ENCODE results near the gene SDF4.

SDF4 gene

GRCh38 chr1:1231400-1232207 lies at the start of gene SDF4:
SDF4 (minus strand) TSS chr1:1232001; CDS start chr1:1228772, 3,229 bp downstream.
- TF ChIP-seq CTCF (IDR thresholded peaks at IDR 0.05), result no peak
- no peak for TF ChIP-seq ZFX (IDR thresholded peaks at IDR 0.05; ENCODE audit: borderline replicate concordance)
- peak within 1 kb of the TSS; percentile 84 for H3K27ac ChIP-seq

- no peak overlapping the region for H3K27ac ChIP-seq
Measured at GRCh38 chr1:1280782-1281481, 49.1 kb upstream of the SDF4 start.

GRCh38 chr1:1279028-1279427 lies 47.2 kb upstream of the SDF4 start:
- no peak for TF ChIP-seq ZFX (IDR thresholded peaks at IDR 0.05; ENCODE audit: borderline replicate concordance)
- no peak for TF ChIP-seq CTCF (IDR thresholded peaks at IDR 0.05)
- H3K27ac ChIP-seq, result no peak overlapping the region

More at GRCh38 chr1:1280782-1281481, 49.1 kb upstream of the SDF4 start:
- TF ChIP-seq ZFX (IDR thresholded peaks at IDR 0.05; ENCODE audit: borderline replicate concordance), result no peak
- TF ChIP-seq CTCF (IDR thresholded peaks at IDR 0.05), result no peak

GRCh38 chr1:1278620-1279019 lies 46.8 kb upstream of the SDF4 start:
- no peak overlapping the region for H3K27ac ChIP-seq
- no peak for TF ChIP-seq ZFX (IDR thresholded peaks at IDR 0.05; ENCODE audit: borderline replicate concordance)
- TF ChIP-seq CTCF (IDR thresholded peaks at IDR 0.05), result no peak

GRCh38 chr1:1275836-1276235 lies 44.0 kb upstream of the SDF4 start:
- TF ChIP-seq CTCF (IDR thresholded peaks at IDR 0.05) (no peak), ZFX (IDR thresholded peaks at IDR 0.05; ENCODE audit: borderline replicate concordance) (no peak)
- H3K27ac ChIP-seq, result no peak overlapping the region

GRCh38 chr1:1274931-1275431 lies 43.2 kb upstream of the SDF4 start:
- TF ChIP-seq CTCF (IDR thresholded peaks at IDR 0.05) (no peak), ZFX (IDR thresholded peaks at IDR 0.05; ENCODE audit: borderline replicate concordance) (no peak)
- no peak overlapping the region for H3K27ac ChIP-seq

Measured in 22Rv1 (cell line).